ENCODE measurements around the gene GSTK1.

GSTK1 gene

DNA sequence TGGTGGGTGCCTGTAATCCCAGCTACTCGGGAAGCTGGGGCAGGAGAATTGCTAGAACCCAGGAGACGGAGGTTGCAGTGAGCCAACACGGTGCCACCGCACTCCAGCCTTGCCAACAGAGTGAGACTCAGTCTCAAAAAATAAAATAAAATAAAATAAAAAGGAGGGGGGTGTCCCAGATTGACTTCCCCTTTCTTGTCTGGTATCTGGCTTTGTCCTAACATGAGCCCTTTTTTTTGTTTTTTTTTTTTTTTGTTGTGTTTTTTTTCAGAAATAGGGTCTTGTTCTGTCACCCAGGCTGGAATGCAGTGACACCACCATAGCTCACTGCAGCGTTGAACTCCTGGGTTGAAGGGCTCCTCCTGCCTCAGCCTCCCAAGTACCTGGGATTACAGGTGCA is 29.6 kb downstream of the GSTK1 start:
- H3K4me3 ChIP-seq (ENCODE audit: low read depth, low read length): no peak overlapping the region
- TF ChIP-seq, protein P1, sequence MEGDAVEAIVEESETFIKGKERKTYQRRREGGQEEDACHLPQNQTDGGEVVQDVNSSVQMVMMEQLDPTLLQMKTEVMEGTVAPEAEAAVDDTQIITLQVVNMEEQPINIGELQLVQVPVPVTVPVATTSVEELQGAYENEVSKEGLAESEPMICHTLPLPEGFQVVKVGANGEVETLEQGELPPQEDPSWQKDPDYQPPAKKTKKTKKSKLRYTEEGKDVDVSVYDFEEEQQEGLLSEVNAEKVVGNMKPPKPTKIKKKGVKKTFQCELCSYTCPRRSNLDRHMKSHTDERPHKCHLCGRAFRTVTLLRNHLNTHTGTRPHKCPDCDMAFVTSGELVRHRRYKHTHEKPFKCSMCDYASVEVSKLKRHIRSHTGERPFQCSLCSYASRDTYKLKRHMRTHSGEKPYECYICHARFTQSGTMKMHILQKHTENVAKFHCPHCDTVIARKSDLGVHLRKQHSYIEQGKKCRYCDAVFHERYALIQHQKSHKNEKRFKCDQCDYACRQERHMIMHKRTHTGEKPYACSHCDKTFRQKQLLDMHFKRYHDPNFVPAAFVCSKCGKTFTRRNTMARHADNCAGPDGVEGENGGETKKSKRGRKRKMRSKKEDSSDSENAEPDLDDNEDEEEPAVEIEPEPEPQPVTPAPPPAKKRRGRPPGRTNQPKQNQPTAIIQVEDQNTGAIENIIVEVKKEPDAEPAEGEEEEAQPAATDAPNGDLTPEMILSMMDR (IDR thresholded peaks at IDR 0.05; ENCODE audit: low read depth, low read length, missing control alignments): no peak
- H3K36me3 ChIP-seq (replicated peaks): peaks cover 30% of the 10 kb centered on the region
- H3K27me3 ChIP-seq (replicated peaks): no peaks in the 10 kb centered on the region
- no peak overlapping the region for H3K27ac ChIP-seq
- DNase-seq: no peak
- in situ Hi-C loops (cut with HindIII; ENCODE audit: low pct_ligation_motif_present, low sequenced_read_pairs): no loop called here

DNA sequence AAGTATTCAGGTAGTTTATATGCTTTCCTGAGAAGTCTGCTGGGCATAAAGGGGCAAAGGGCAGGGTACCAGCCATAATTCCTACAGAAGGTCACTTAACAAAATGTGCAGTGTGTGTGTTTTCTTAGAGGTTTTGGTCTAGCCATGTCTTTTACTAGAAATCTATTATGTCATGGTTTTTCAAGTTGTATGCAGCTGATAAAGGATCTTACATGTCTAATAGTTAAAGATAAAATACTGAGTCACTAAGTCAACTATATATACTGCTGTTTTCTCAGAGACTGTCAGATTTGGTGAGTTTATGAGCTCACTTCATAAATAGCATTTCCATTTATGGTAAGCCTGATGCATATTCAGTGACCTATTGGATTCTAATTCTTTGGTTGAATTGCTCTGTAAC is 32.6 kb downstream of the GSTK1 start:
- DNase-seq: peak; percentile 30
- peak overlapping the region; percentile 82 for H3K27ac ChIP-seq
- H3K27me3 ChIP-seq (replicated peaks): no peaks in the 10 kb centered on the region
- TF ChIP-seq, protein P1 (IDR thresholded peaks at IDR 0.05; ENCODE audit: low read depth, low read length, missing control alignments): no peak
- no peak overlapping the region for H3K4me3 ChIP-seq (ENCODE audit: low read depth, low read length)
- peaks cover 48% of the 10 kb centered on the region for H3K36me3 ChIP-seq (replicated peaks)
- in situ Hi-C loops (cut with HindIII; ENCODE audit: low pct_ligation_motif_present, low sequenced_read_pairs): no loop called here

DNA sequence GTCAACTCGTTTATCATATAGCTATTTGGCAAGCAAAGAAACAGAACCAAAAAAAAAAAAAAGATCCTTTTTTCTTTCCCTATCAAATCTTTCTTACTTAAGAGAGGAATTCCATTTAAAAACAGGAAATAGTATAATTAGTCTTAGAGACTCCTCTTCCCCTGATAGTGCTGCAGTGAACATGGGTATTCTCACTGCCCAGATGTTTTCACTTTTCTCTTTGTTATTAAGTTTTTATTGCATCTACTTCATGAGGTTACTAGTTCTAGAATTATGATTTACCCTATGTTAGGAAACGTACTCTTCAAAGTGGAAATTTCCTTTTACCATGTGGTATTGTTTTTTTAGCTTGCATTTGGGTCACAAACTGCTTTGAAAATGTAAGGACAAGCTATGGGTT is 33.4 kb downstream of the GSTK1 start:
- Histone ChIP-seq H3K4me3 (ENCODE audit: low read depth, low read length) (no peak overlapping the region), H3K36me3 (replicated peaks) (peaks cover 52% of the 10 kb centered on the region), H3K27me3 (replicated peaks) (no peaks in the 10 kb centered on the region), H3K27ac (peak overlapping the region; percentile 82)
- in situ Hi-C loops (cut with HindIII; ENCODE audit: low pct_ligation_motif_present, low sequenced_read_pairs): no loop called here
- TF ChIP-seq, protein P1 (IDR thresholded peaks at IDR 0.05; ENCODE audit: low read depth, low read length, missing control alignments): no peak
- DNase-seq: no peak

DNA sequence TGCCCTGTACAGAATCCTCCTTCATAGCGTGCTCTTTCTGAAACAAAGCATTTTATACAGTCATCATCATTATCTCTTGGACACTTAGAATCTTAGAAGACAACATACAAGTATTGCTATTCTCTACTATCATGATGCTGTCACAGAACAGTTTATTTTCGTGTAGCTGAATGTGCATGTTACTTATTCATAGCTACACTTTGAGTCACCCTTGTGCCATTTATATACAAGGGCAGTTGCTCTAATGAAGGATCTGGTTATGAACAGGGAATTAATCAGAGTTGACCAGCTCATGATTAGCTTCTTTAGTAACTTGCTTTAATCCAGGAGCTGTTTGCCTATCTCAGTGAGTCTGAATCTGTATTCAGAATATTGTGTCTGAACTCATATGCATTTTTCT is 36.1 kb downstream of the GSTK1 start:
- no peak overlapping the region for H3K4me3 ChIP-seq (ENCODE audit: low read depth, low read length)

DNA sequence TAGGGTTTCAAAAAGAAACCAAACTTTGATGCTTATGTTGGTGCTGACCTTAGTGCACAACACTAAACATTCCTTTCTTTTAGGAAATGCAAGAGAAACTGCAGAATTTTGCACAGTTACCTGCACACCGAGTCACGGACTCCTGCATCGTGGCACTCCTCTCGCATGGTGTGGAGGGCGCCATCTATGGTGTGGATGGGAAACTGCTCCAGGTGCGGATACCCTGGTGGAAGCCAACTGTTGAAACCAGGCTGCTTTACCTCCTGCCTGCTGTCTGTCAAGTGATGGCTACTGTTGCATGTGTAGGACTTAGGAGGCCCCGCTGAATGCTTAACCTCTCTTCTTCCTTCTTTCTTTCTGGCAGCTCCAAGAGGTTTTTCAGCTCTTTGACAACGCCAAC is 36.6 kb downstream of the GSTK1 start:
- Histone ChIP-seq H3K4me3 (ENCODE audit: low read depth, low read length) (no peak overlapping the region), H3K36me3 (replicated peaks) (peaks cover 47% of the 10 kb centered on the region), H3K27me3 (replicated peaks) (no peaks in the 10 kb centered on the region), H3K27ac (no peak overlapping the region)
- no peak for DNase-seq
- TF ChIP-seq, protein P1 (IDR thresholded peaks at IDR 0.05; ENCODE audit: low read depth, low read length, missing control alignments): peak; percentile 79
- in situ Hi-C loops (cut with HindIII; ENCODE audit: low pct_ligation_motif_present, low sequenced_read_pairs): no loop called here

More for the DNA sequence above, 36.1 kb downstream of the GSTK1 start:
- Histone ChIP-seq H3K27ac (no peak overlapping the region), H3K27me3 (replicated peaks) (no peaks in the 10 kb centered on the region), H3K36me3 (replicated peaks) (peaks cover 47% of the 10 kb centered on the region)
- no peak for DNase-seq
- in situ Hi-C loops (cut with HindIII; ENCODE audit: low pct_ligation_motif_present, low sequenced_read_pairs): no loop called here
- TF ChIP-seq, protein P1 (IDR thresholded peaks at IDR 0.05; ENCODE audit: low read depth, low read length, missing control alignments): no peak

All from brain microvascular endothelial cell (primary cell).